IMR-90 (cell line): Measurements from ENCODE around the gene POU2F1. TPM values are rescaled to one million over a fixed set of nuclear protein-coding genes. Genes with fewer than 3 reads are reported as not detected.

Experiments
- ATAC-seq: fragments of 200-7000 bp; cut with Tn5 transposase; 2 replicates; pipeline ENCODE4 v1.9.1; 2020; ENCODE audit warnings: low read depth, mild to moderate bottlenecking, moderate library complexity
- BruUV-seq: library from RNA; stranded (reverse); fragments of 400-500 nt; replicated peaks from 2 replicates; lab custom pipeline; 2021; lab: Mats Ljungman, UMichigan
- CTCF ChIA-PET: fragments of 300-600 bp; formaldehyde crosslinking; extraction: SDS; loops from one replicate; lab custom pipeline; 2021; ENCODE audit warnings: antibody characterized with exemption; lab: Yijun Ruan, JAX
- POLR2A ChIA-PET: fragments of 300-600 bp; sonication (Branson Sonifier 250); formaldehyde crosslinking; loops from one replicate; lab custom pipeline; 2022; ENCODE audit warnings: antibody characterized with exemption; ENCODE audit not compliant: unreplicated experiment; lab: Charles Lee
- DNase-seq: peaks from one replicate; pipeline ENCODE4 v3.0.0; 2013
- H2AFZ ChIP-seq: replicated peaks from 2 replicates; pipeline ENCODE3; 2013; ENCODE audit warnings: low read length, mild to moderate bottlenecking; ENCODE audit not compliant: poor library complexity
- H2AK5ac ChIP-seq: 2 replicates; pipeline ENCODE4 v1.6.1; 2013; ENCODE audit warnings: low read depth, low read length, inconsistent platforms
- H2AK9ac ChIP-seq: replicated peaks from 2 replicates; pipeline ENCODE3; 2013; ENCODE audit warnings: mild to moderate bottlenecking, low read depth, low read length, moderate library complexity; ENCODE audit not compliant: poor library complexity
- H2BK120ac ChIP-seq: 2 replicates; pipeline ENCODE4 v1.6.1; 2013; ENCODE audit warnings: low read depth, low read length, inconsistent platforms
- H2BK15ac ChIP-seq: 3 replicates; pipeline ENCODE4 v1.6.1; 2013; ENCODE audit warnings: low read depth, low read length, inconsistent platforms
- H2BK20ac ChIP-seq: 2 replicates; pipeline ENCODE4 v1.6.1; 2013; ENCODE audit warnings: low read depth, mild to moderate bottlenecking, inconsistent platforms, low read length, moderate library complexity
- H2BK5ac ChIP-seq: 2 replicates; pipeline ENCODE4 v1.6.1; 2013; ENCODE audit warnings: mild to moderate bottlenecking, low read depth, low read length, inconsistent platforms; ENCODE audit not compliant: poor library complexity, severe bottlenecking
- H3K14ac ChIP-seq: replicated peaks from 2 replicates; pipeline ENCODE4 v1.6.1; 2013; ENCODE audit warnings: low read depth, low read length, inconsistent platforms
- H3K18ac ChIP-seq: 2 replicates; pipeline ENCODE4 v1.6.1; 2013; ENCODE audit warnings: low read depth, low read length, control low read depth
- H3K23ac ChIP-seq: 2 replicates; pipeline ENCODE4 v1.6.1; 2013; ENCODE audit warnings: low read depth, low read length, inconsistent platforms
- H3K27ac ChIP-seq: 2 replicates; pipeline ENCODE4 v1.5.1; 2013; ENCODE audit warnings: mild to moderate bottlenecking, control low read depth, low read length; ENCODE audit not compliant: insufficient read depth
- H3K27me3 ChIP-seq: 2 replicates; pipeline ENCODE4 v1.6.1; 2013; ENCODE audit warnings: low read length; ENCODE audit not compliant: control insufficient read depth, insufficient read depth
- H3K36me3 ChIP-seq: 2 replicates; pipeline ENCODE4 v1.6.1; 2013; ENCODE audit warnings: low read length, mixed read lengths; ENCODE audit not compliant: control insufficient read depth, insufficient read depth
- H3K4ac ChIP-seq: 2 replicates; pipeline ENCODE4 v1.6.1; 2013; ENCODE audit warnings: low read depth, low read length, inconsistent platforms
- H3K4me1 ChIP-seq: 2 replicates; pipeline ENCODE4 v1.6.1; 2013; ENCODE audit warnings: low read length, mixed read lengths; ENCODE audit not compliant: control insufficient read depth, insufficient read depth
- H3K4me2 ChIP-seq: 2 replicates; pipeline ENCODE4 v1.6.1; 2013; ENCODE audit warnings: low read depth, mild to moderate bottlenecking, control low read depth, low read length, moderate library complexity
- H3K4me3 ChIP-seq: 2 replicates; pipeline ENCODE4 v1.5.1; 2013; ENCODE audit warnings: low read depth, mild to moderate bottlenecking, control low read depth, low read length, moderate library complexity; ENCODE audit not compliant: insufficient read depth
- H3K56ac ChIP-seq: 2 replicates; pipeline ENCODE4 v1.6.1; 2013; ENCODE audit warnings: low read length, inconsistent platforms; ENCODE audit not compliant: insufficient read depth; ENCODE audit errors: extremely low read depth
- H3K79me1 ChIP-seq, 2 experiments: 2 replicates each; pipeline ENCODE4 v1.6.1; 2013; ENCODE audit warnings: low read length in 2 of 2, inconsistent platforms in 1 of 2, low read depth in 1 of 2
- H3K9ac ChIP-seq: 2 replicates; pipeline ENCODE4 v1.6.1; 2013; ENCODE audit warnings: low read depth, low read length, control low read depth
- H3K9me1 ChIP-seq: 2 replicates; pipeline ENCODE4 v1.6.1; 2013; ENCODE audit warnings: low read length, inconsistent platforms; ENCODE audit not compliant: insufficient read depth
- H3K9me3 ChIP-seq: 2 replicates; pipeline ENCODE4 v1.6.1; 2013; ENCODE audit warnings: low read length; ENCODE audit not compliant: control insufficient read depth, insufficient read depth
- H4K20me1 ChIP-seq: 2 replicates; pipeline ENCODE4 v1.6.1; 2013; ENCODE audit warnings: low read length, inconsistent platforms; ENCODE audit not compliant: insufficient read depth
- H4K5ac ChIP-seq: 2 replicates; pipeline ENCODE4 v1.6.1; 2013; ENCODE audit warnings: mild to moderate bottlenecking, low read depth, low read length, control low read depth
- H4K8ac ChIP-seq, 2 experiments: 2 replicates each; pipeline ENCODE4 v1.6.1; 2013; ENCODE audit warnings: low read depth in 2 of 2, low read length in 2 of 2, control low read depth in 1 of 2, inconsistent platforms in 1 of 2
- H4K91ac ChIP-seq: 2 replicates; pipeline ENCODE4 v1.6.1; 2013; ENCODE audit warnings: low read depth, low read length, inconsistent platforms; ENCODE audit not compliant: insufficient read depth
- BHLHE40 ChIP-seq: fragments of 150-350 bp; IDR thresholded peaks from 2 replicates; pipeline ENCODE4 v1.6.1; 2016; ENCODE audit warnings: mild to moderate bottlenecking, low read depth, low read length
- CHD1 ChIP-seq: IDR thresholded peaks from 2 replicates; pipeline ENCODE4 v1.6.1; 2012; ENCODE audit warnings: low read depth, low read length, improper control_type of control experiment
- FOS ChIP-seq: fragments of 150-350 bp; IDR thresholded peaks from 2 replicates; pipeline ENCODE4 v1.6.1; 2016; ENCODE audit warnings: low read depth, low read length
- MAZ ChIP-seq: IDR thresholded peaks from 2 replicates; pipeline ENCODE4 v1.6.1; 2012; ENCODE audit warnings: low read depth, mild to moderate bottlenecking, low read length, improper control_type of control experiment, moderate library complexity, borderline replicate concordance
- RFX5 ChIP-seq: IDR thresholded peaks from 2 replicates; pipeline ENCODE4 v1.8.0; 2012; ENCODE audit warnings: low read depth, mild to moderate bottlenecking, low read length, moderate library complexity
- SMC3 ChIP-seq: fragments of 150-350 bp; IDR thresholded peaks from 2 replicates; pipeline ENCODE4 v1.6.1; 2016; ENCODE audit warnings: low read depth, mild to moderate bottlenecking, antibody characterized with exemption, low read length, moderate library complexity
- WGBS, 2 experiments: methylation state at CpG; one replicate each; pipeline versions ENCODE4 v1.1.5 to v1.1.7; 2013; ENCODE audit warnings: missing lambda C conversion rate in 2 of 2; ENCODE audit not compliant: insufficient read length in 1 of 2; ENCODE audit errors: extremely low coverage in 2 of 2; 5-methylcytosine and 5-hydroxymethylcytosine counted together
- dilution Hi-C: fragments of 300-500 bp; cut with HindIII; formaldehyde crosslinking; loops from one replicate; pipeline ENCODE4 v1.14.3; 2018; ENCODE audit warnings: low sequenced_read_pairs; ENCODE audit not compliant: unreplicated experiment
- in situ Hi-C: fragments of 300-500 bp; cut with MboI; formaldehyde crosslinking; loops from 3 replicates; pipeline ENCODE4 v1.14.3; 2019; ENCODE audit warnings: low sequenced_read_pairs, inconsistent platforms, mixed read lengths
- intact Hi-C: fragments of 100-400 bp; cut with micrococcal nuclease; formaldehyde crosslinking; loops from 2 replicates; pipeline ENCODE4 v1.10.0; 2022
- polyA plus RNA-seq, 3 experiments: library from polyadenylated mRNA; depleted of rRNA; stranded (reverse); fragments of >200 nt; gene quantifications; 2 replicates each; pipeline ENCODE4 v1.2.3, GENCODE V29; 2012; ENCODE audit warnings: low replicate concordance in 1 of 3
- total RNA-seq: library from RNA; depleted of rRNA; stranded (reverse); fragments of >200 nt; gene quantifications from 2 replicates; pipeline ENCODE4 v1.2.3, GENCODE V29; 2012
- TF ChIP-seq, protein P1 (sequence below): fragments of 150-350 bp; IDR thresholded peaks from 2 replicates; pipeline ENCODE4 v1.6.1; 2016; ENCODE audit warnings: low read depth, mild to moderate bottlenecking, low read length, moderate library complexity, borderline replicate concordance

Gene POU2F1
- total and polyA plus RNA-seq, 2 of the 4 experiments (the other 2 are of a cell fraction), result 1.2 to 3.4 TPM

DNA sequence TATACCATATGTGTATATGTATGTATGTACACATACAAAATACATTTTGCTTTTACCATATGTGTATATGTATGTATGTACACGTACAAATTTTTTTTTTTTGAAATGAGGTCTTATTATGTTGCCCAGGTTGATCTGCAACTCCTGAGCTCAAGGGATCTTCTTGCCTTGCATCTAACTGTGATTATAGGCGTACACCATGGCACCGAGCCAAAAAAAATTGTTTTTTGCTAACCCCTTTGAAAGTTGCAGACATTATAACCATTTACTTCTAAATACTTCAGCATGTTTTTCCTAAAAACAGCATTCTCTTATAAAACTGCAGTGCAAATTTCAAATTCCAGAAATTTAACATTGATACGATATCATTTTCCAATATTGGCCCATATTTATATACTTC lies 147.0 kb downstream of the POU2F1 start:
- Histone ChIP-seq H2AK5ac (no peak overlapping the region), H3K23ac (no peak overlapping the region), H3K27ac (no peak overlapping the region), H2AK9ac (no peak overlapping the region), H4K8ac (no peak overlapping the region), H2BK15ac (no peak overlapping the region), H3K4me3 (no peak overlapping the region), H3K4ac (no peak overlapping the region), H3K4me1 (no peaks in the 10 kb centered on the region), H3K36me3 (0 out of 2 replicates have a peak, but pooled peaks cover 1% of the 10 kb centered on the region), H3K9me3 (no peaks in the 10 kb centered on the region), H3K18ac (no peak overlapping the region), H3K9me1 (no peaks in the 10 kb centered on the region), H3K14ac (no peak overlapping the region), H3K79me1 (no peaks in the 10 kb centered on the region; a peak in 2 of 4 replicates), H3K9ac (no peak overlapping the region), H4K91ac (no peak overlapping the region), H3K56ac (no peak overlapping the region), H3K4me2 (no peak overlapping the region), H4K20me1 (no peaks in the 10 kb centered on the region), H2BK5ac (no peak overlapping the region), H2BK120ac (no peak overlapping the region), H3K27me3 (no peaks in the 10 kb centered on the region), H2BK20ac (no peak overlapping the region), H4K5ac (no peak overlapping the region), H2AFZ (no peak overlapping the region)
- intact Hi-C loops, result no loop called here
- CTCF ChIA-PET, result no interaction called here
- dilution Hi-C loops, result no loop called here
- TF ChIP-seq RFX5, result no peak
- TF ChIP-seq CHD1, result no peak
- no peak for TF ChIP-seq MAZ
- TF ChIP-seq, protein P1, sequence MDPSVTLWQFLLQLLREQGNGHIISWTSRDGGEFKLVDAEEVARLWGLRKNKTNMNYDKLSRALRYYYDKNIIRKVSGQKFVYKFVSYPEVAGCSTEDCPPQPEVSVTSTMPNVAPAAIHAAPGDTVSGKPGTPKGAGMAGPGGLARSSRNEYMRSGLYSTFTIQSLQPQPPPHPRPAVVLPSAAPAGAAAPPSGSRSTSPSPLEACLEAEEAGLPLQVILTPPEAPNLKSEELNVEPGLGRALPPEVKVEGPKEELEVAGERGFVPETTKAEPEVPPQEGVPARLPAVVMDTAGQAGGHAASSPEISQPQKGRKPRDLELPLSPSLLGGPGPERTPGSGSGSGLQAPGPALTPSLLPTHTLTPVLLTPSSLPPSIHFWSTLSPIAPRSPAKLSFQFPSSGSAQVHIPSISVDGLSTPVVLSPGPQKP, result no peak
- no peak for TF ChIP-seq FOS
- no peak for TF ChIP-seq BHLHE40
- TF ChIP-seq SMC3, result no peak
- DNase-seq (no peak), ATAC-seq (no peak)
- in situ Hi-C loops, result no loop called here
- POLR2A ChIA-PET, result no interaction called here
- 94% methylated on average over 2 of the region's 4 CpGs; no CpG with 5 or more reads in 1 of the 2 experiments for WGBS, 2 experiments
- BruUV-seq, result no TSS peak
